ENCODE data around the gene HS3ST4.

DNA sequence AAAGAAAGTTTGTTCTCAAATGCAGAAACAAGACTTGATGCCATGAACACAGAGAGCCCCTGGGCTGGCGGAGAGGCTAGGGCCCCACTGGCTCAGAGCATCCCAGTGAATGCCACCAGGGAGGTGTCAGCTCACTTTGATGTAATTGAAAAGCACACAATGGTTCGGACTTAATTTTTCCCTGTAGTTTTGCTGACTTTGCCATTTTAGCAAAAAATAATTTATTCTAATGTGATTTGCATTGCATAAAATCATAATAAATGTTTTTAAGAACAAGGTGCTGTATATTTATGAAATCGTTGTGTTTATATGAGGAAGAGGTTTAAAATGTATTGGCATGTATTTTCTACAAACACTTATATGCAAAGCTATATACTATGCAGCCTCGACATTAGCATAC lies 140.5 kb downstream of the HS3ST4 start:
- TF ChIP-seq, protein P1, sequence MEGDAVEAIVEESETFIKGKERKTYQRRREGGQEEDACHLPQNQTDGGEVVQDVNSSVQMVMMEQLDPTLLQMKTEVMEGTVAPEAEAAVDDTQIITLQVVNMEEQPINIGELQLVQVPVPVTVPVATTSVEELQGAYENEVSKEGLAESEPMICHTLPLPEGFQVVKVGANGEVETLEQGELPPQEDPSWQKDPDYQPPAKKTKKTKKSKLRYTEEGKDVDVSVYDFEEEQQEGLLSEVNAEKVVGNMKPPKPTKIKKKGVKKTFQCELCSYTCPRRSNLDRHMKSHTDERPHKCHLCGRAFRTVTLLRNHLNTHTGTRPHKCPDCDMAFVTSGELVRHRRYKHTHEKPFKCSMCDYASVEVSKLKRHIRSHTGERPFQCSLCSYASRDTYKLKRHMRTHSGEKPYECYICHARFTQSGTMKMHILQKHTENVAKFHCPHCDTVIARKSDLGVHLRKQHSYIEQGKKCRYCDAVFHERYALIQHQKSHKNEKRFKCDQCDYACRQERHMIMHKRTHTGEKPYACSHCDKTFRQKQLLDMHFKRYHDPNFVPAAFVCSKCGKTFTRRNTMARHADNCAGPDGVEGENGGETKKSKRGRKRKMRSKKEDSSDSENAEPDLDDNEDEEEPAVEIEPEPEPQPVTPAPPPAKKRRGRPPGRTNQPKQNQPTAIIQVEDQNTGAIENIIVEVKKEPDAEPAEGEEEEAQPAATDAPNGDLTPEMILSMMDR (IDR thresholded peaks at IDR 0.05): no peak
- no peak for TF ChIP-seq POLR2A (IDR thresholded peaks at IDR 0.05)

Measured in suprapubic skin (tissue), 3 donors.